ENCODE data around the gene TMX4. TPM values are rescaled to one million over a fixed set of nuclear protein-coding genes. Genes with fewer than 3 reads are reported as not detected.

TMX4 gene
- total RNA-seq, 1 experiment from 2014 or later: 11.7 TPM

- no peak overlapping the region for H2BK20ac ChIP-seq (ENCODE audit: low read depth, low read length, poor library complexity, severe bottlenecking)
- no peaks in the 10 kb centered on the region for H3K9me3 ChIP-seq (ENCODE audit: control insufficient read depth, low read depth, low read length)
- H3K23ac ChIP-seq (ENCODE audit: insufficient read length, low read depth, low read length): no peak overlapping the region
- no peak overlapping the region for H2BK5ac ChIP-seq (ENCODE audit: insufficient read length, low read length)
- Mint-ChIP-seq H3K4me3 (no peak overlapping the region), H3K36me3 (ENCODE audit: insufficient read depth in 1 of 3, low read depth in 3 of 3) (no peaks in the 10 kb centered on the region), H3K4me1 (no peaks in the 10 kb centered on the region), H3K27ac (no peak overlapping the region; a peak in 1 of 7 replicates), H3K27me3 (ENCODE audit: low read depth) (no peaks in the 10 kb centered on the region), H3K9me3 (no peaks in the 10 kb centered on the region)
- H2BK12ac ChIP-seq (ENCODE audit: insufficient read length, low read depth, low read length): no peak overlapping the region
- H2AK5ac ChIP-seq (ENCODE audit: insufficient read length, low read length): no peak overlapping the region
- H2BK120ac ChIP-seq (ENCODE audit: low read depth, low read length, poor library complexity, severe bottlenecking): no peak overlapping the region
- no peak overlapping the region for H3K14ac ChIP-seq (ENCODE audit: insufficient read depth, low read length)
- 100% methylated on average over 2 of the region's 5 CpGs for WGBS (ENCODE audit: extremely low coverage, insufficient read length, low lambda C conversion rate)
- no peak overlapping the region for H3K4ac ChIP-seq (ENCODE audit: low read depth, low read length)
- H3K18ac ChIP-seq (ENCODE audit: insufficient read length, low read depth, low read length): no peak overlapping the region
- H3K56ac ChIP-seq (ENCODE audit: insufficient read length, low read depth, low read length): no peak overlapping the region
- no peaks in the 10 kb centered on the region for H4K20me1 ChIP-seq (ENCODE audit: control insufficient read depth, insufficient read depth, insufficient read length)
- H3K79me1 ChIP-seq (ENCODE audit: insufficient read depth, low read depth, low read length, poor library complexity, severe bottlenecking): no peaks in the 10 kb centered on the region
- no peak overlapping the region for H4K91ac ChIP-seq (ENCODE audit: insufficient read length, low read depth, low read length)
- H3T11ph ChIP-seq (ENCODE audit: low read length): no peak overlapping the region
- H3K9ac ChIP-seq (ENCODE audit: extremely low read depth, insufficient read length, low read length): no peak overlapping the region
- no peak overlapping the region for H4K8ac ChIP-seq (replicated peaks; ENCODE audit: insufficient read length, low read depth, low read length)
- H4K5ac ChIP-seq (ENCODE audit: insufficient read length, low read depth, low read length): no peak overlapping the region
- no peak for DNase-seq
- H3K4me1 ChIP-seq (ENCODE audit: insufficient read depth, low read length): no peaks in the 10 kb centered on the region
- H2BK15ac ChIP-seq (ENCODE audit: low read depth, low read length): no peak overlapping the region
- TF ChIP-seq CTCF (conservative IDR thresholded peaks at IDR 0.05): no peak
- no peak overlapping the region for H3K4me2 ChIP-seq (ENCODE audit: insufficient read depth, insufficient read length, low read length)
- no peak overlapping the region for H2AFZ ChIP-seq (ENCODE audit: low read length)
- H3K27ac ChIP-seq (ENCODE audit: insufficient read length, low read depth, low read length): no peak overlapping the region
- H3K27me3 ChIP-seq (ENCODE audit: insufficient read depth, low read length): no peaks in the 10 kb centered on the region
- no peaks in the 10 kb centered on the region for H3K23me2 ChIP-seq (ENCODE audit: insufficient read length, low read depth, low read length, poor library complexity, severe bottlenecking)
- H3K79me2 ChIP-seq (ENCODE audit: insufficient read depth, low read length): no peaks in the 10 kb centered on the region
Observed at GRCh38 chr20:8061861-8062518, 42.4 kb upstream of the TMX4 start.
